Neural cell (in vitro differentiated cells): Measurements from ENCODE around the gene OTOP2. TPM values are rescaled to one million over a fixed set of nuclear protein-coding genes. Genes with fewer than 3 reads are reported as not detected.

ENCODE experiments used
- H2AFZ ChIP-seq: fragments of 200-600, 300-800 bp; sonication (generic), shearing (Covaris generic); 2 replicates; pipeline ENCODE4 v1.6.0; 2014; ENCODE audit warnings: low read depth, mild to moderate bottlenecking, antibody characterized with exemption, low read length, moderate library complexity
- H3F3A ChIP-seq: fragments of 200-600 bp; shearing (Covaris generic); 2 replicates; pipeline ENCODE4 v1.6.1; 2016; ENCODE audit warnings: mild to moderate bottlenecking, moderate library complexity, mixed read lengths, antibody characterized with exemption, low read length; ENCODE audit not compliant: insufficient read depth, poor library complexity, severe bottlenecking
- H3K27ac ChIP-seq: fragments of 200-600, 300-800 bp; sonication (generic), shearing (Covaris generic); 2 replicates; pipeline ENCODE4 v1.5.1; 2014; ENCODE audit warnings: mild to moderate bottlenecking, low read length, moderate library complexity
- H3K27me3 ChIP-seq: fragments of 300-800, 200-600 bp; sonication (generic), shearing (Covaris generic); 2 replicates; pipeline ENCODE4 v1.6.0; 2014; ENCODE audit warnings: mild to moderate bottlenecking, low read depth, low read length, moderate library complexity; ENCODE audit not compliant: insufficient read depth
- H3K36me3 ChIP-seq: fragments of 300-800, 200-600 bp; sonication (generic), shearing (Covaris generic); 2 replicates; pipeline ENCODE4 v1.5.1; 2014; ENCODE audit warnings: mild to moderate bottlenecking, antibody characterized with exemption, low read length, moderate library complexity; ENCODE audit not compliant: insufficient read depth
- H3K4me2 ChIP-seq: fragments of 300-800, 200-600 bp; sonication (generic), shearing (Covaris generic); 2 replicates; pipeline ENCODE4 v1.6.0; 2014; ENCODE audit warnings: mild to moderate bottlenecking, low read length
- H3K4me3 ChIP-seq: fragments of 300-800, 200-600 bp; sonication (generic), shearing (Covaris generic); 2 replicates; pipeline ENCODE4 v1.5.1; 2014; ENCODE audit warnings: mild to moderate bottlenecking, low read length, moderate library complexity
- H3K79me2 ChIP-seq: fragments of 200-600 bp; shearing (Covaris generic); replicated peaks from 2 replicates; pipeline ENCODE4 v1.6.0; 2014; ENCODE audit warnings: mild to moderate bottlenecking, low read length, moderate library complexity; ENCODE audit not compliant: insufficient read depth
- H3K9ac ChIP-seq: fragments of 300-800, 200-600 bp; sonication (generic), shearing (Covaris generic); 2 replicates; pipeline ENCODE4 v1.6.1; 2016; ENCODE audit warnings: mild to moderate bottlenecking, low read length, mixed read lengths
- H3K9me2 ChIP-seq: fragments of 200-600 bp; shearing (Covaris generic); 2 replicates; pipeline ENCODE4 v1.6.1; 2016; ENCODE audit warnings: mild to moderate bottlenecking, low read length, mixed read lengths; ENCODE audit not compliant: insufficient read depth
- H3K9me3 ChIP-seq: fragments of 200-600, 300-800 bp; sonication (generic), shearing (Covaris generic); 2 replicates; pipeline ENCODE4 v1.6.1; 2016; ENCODE audit warnings: mild to moderate bottlenecking, mixed run types, low read length, moderate library complexity, mixed read lengths
- H4K20me1 ChIP-seq: fragments of 200-600 bp; shearing (Covaris generic); 2 replicates; pipeline ENCODE4 v1.6.1; 2016; ENCODE audit warnings: mild to moderate bottlenecking, mixed run types; ENCODE audit not compliant: insufficient read depth
- CTCF ChIP-seq: fragments of 450-650 bp; IDR thresholded peaks from 2 replicates; pipeline ENCODE4 v1.5.1; 2014; ENCODE audit warnings: antibody characterized with exemption, mild to moderate bottlenecking, moderate library complexity; ENCODE audit not compliant: poor library complexity, severe bottlenecking
- EP300 ChIP-seq: fragments of 450-650 bp; conservative IDR thresholded peaks from 2 replicates; pipeline ENCODE4 v1.6.1; 2014; ENCODE audit warnings: antibody characterized with exemption, mild to moderate bottlenecking, moderate library complexity; ENCODE audit not compliant: poor library complexity, severe bottlenecking
- EZH2 ChIP-seq: fragments of 200-600, 300-800 bp; shearing (Covaris generic), sonication (generic); IDR thresholded peaks from 2 replicates; pipeline ENCODE4 v1.6.1; 2014; ENCODE audit warnings: antibody characterized with exemption, low read length, borderline replicate concordance, mild to moderate bottlenecking; ENCODE audit not compliant: insufficient read depth, poor library complexity, severe bottlenecking
- MXI1 ChIP-seq: fragments of 450-650 bp; conservative IDR thresholded peaks from 2 replicates; pipeline ENCODE4 v1.6.1; 2014; ENCODE audit warnings: antibody characterized with exemption, mild to moderate bottlenecking; ENCODE audit not compliant: poor library complexity, severe bottlenecking
- POLR2AphosphoS5 ChIP-seq: IDR thresholded peaks from 2 replicates; pipeline ENCODE4 v1.6.1; 2012
- RAD21 ChIP-seq: fragments of 450-650 bp; conservative IDR thresholded peaks from 2 replicates; pipeline ENCODE4 v1.6.1; 2014; ENCODE audit warnings: antibody characterized with exemption, mild to moderate bottlenecking, moderate library complexity
- REST ChIP-seq: IDR thresholded peaks from 2 replicates; pipeline ENCODE4 v1.6.1; 2012; ENCODE audit warnings: borderline replicate concordance
- SMC3 ChIP-seq: fragments of 450-650 bp; conservative IDR thresholded peaks from 2 replicates; pipeline ENCODE4 v1.6.1; 2014; ENCODE audit warnings: antibody characterized with exemption, mild to moderate bottlenecking, moderate library complexity; ENCODE audit not compliant: poor library complexity
- TAF1 ChIP-seq: IDR thresholded peaks from 2 replicates; pipeline ENCODE4 v1.6.1; 2012; ENCODE audit warnings: low read depth
- polyA plus RNA-seq: library from polyadenylated mRNA; depleted of rRNA; stranded (reverse); fragments of >200 nt; gene quantifications from 2 replicates; pipeline ENCODE4 v1.2.3, GENCODE V29; 2014

The OTOP2 gene
- polyA plus RNA-seq, 1 donor from 2014 or later = not detected

DNA sequence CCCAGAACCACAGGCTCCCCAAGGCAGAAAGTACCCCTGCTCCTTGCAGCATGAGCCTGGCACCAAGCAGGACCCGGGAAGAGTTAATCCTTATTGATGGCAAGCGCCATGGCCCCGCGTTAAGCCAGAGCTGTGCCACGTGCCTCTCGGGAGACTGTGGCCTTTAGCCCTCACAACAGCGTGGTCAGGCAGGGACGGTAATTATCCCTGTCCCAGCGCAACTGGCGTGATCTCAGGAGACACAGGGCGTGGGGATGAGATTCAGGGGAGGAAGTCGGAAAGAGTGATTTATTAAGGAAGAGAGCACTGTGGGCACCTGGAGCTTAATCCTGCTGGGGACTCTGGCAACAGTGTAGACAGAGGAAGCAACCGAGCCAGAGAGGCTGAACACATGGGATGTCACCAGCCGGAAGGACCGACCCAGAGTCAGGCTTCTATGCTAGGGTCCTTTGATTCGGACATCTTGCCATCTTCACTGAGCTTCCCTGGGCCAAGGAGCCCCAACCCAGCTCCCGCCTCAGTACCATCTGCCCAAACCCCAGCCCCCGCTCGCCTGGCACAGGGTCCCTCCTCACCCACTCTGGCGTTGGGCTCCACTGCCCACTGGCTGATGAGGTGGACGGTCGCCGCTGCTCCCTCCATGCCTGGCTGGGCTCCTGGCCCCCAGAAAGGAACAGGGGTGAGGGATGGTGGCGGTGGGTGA, 28.5 kb downstream of the OTOP2 start:
- Histone ChIP-seq H3K27me3 (no peaks in the 10 kb centered on the region), H3K36me3 (no peaks in the 10 kb centered on the region), H3K79me2 (no peaks in the 10 kb centered on the region), H3K4me3 (no peak overlapping the region), H3K9me3 (no peaks in the 10 kb centered on the region), H4K20me1 (no peaks in the 10 kb centered on the region), H3K27ac (no peak overlapping the region), H3K9me2 (no peaks in the 10 kb centered on the region), H3K4me2 (no peak overlapping the region), H3K9ac (no peak overlapping the region), H2AFZ (no peak overlapping the region), H3F3A (no peaks in the 10 kb centered on the region)
- TF ChIP-seq REST (no peak), SMC3 (no peak)

DNA sequence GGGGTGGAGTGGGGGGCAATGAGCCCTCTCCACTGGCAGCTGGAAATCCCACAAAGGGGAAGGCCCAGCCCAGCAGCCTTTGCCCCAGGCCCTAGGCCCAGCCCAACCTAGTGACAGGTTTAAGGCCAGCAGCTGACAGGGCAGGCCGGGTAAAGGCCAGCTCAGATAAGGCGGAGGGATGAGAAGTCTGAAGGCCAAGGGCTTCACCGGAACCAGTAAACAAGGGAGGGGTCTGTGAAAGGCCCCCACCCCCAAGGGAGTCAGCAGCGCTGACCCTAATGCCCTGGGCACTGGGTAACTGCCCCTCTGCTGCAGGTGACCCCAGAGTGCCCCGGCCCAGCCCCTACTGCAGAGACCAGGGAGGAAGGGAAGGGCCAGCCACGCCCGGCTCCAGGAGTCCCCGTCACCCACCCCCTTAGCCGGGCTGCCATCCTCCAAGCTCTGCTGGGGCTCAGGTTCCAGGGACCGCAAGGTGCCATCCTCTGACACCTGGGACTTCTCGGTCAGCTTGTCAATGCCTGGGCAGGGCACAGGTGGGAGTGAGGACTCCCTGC, 29.1 kb downstream of the OTOP2 start:
- no peaks in the 10 kb centered on the region for H3K79me2 ChIP-seq
- no peaks in the 10 kb centered on the region for H3F3A ChIP-seq
- H2AFZ ChIP-seq = no peak overlapping the region
- no peak overlapping the region for H3K4me3 ChIP-seq
- H3K9me3 ChIP-seq = no peaks in the 10 kb centered on the region
- no peak overlapping the region for H3K4me2 ChIP-seq
- H3K27ac ChIP-seq = no peak overlapping the region
- H3K27me3 ChIP-seq = no peaks in the 10 kb centered on the region
- TF ChIP-seq SMC3 = no peak
- no peak for TF ChIP-seq MXI1
- no peak for TF ChIP-seq TAF1
- TF ChIP-seq POLR2AphosphoS5 = no peak
- no peak for TF ChIP-seq CTCF
- TF ChIP-seq REST = no peak
- TF ChIP-seq EP300 = no peak
- TF ChIP-seq EZH2 = no peak
- TF ChIP-seq RAD21 = no peak
- H3K9ac ChIP-seq = no peak overlapping the region
- H3K9me2 ChIP-seq = no peaks in the 10 kb centered on the region
- no peaks in the 10 kb centered on the region for H4K20me1 ChIP-seq
- H3K36me3 ChIP-seq = no peaks in the 10 kb centered on the region
